DND-41 (cell line): ENCODE data around the gene RIPK4.

Source experiments
- CTCF ChIP-seq: IDR thresholded peaks from 2 replicates; pipeline ENCODE4 v1.5.1; 2012; ENCODE audit warnings: borderline replicate concordance, low read length, moderate library complexity, mild to moderate bottlenecking; ENCODE audit not compliant: poor library complexity, severe bottlenecking; ENCODE audit errors: extremely low read depth
- EZH2 ChIP-seq: IDR thresholded peaks from 3 replicates; pipeline ENCODE4 v1.6.1; 2012; ENCODE audit warnings: borderline replicate concordance, low read depth, mild to moderate bottlenecking, moderate library complexity, low read length, inconsistent platforms; ENCODE audit not compliant: severe bottlenecking

- TF ChIP-seq CTCF: no peak
- no peak for TF ChIP-seq EZH2
Measured at GRCh38 chr21:41804381-41804780, 37.5 kb upstream of the RIPK4 start.
